SK-N-DZ (cell line): ENCODE measurements around the gene C22orf39. TPM values are rescaled to one million over a fixed set of nuclear protein-coding genes. Genes with fewer than 3 reads are reported as not detected.

ENCODE experiments used
- DNase-seq: peaks from one replicate; pipeline ENCODE4 v3.0.0-alpha.2; 2015; ENCODE audit warnings: low spot score
- polyA plus RNA-seq, 2 experiments: library from polyadenylated mRNA; depleted of rRNA; stranded (reverse); fragments of >200 nt; gene quantifications; 2 replicates each; pipeline ENCODE4 v1.2.3, GENCODE V29; 2014

The C22orf39 gene
- 109 and 110 TPM in 2 replicates for polyA plus RNA-seq (2014; cell fraction: cytosol; rRNA removed)
- 39.8 and 45.5 TPM in 2 replicates for polyA plus RNA-seq (2014; cell fraction: nucleus; rRNA removed)

- DNase-seq, result peak; percentile 96
Observed at GRCh38 chr22:19447330-19448075, at the start of gene C22orf39. TSS of gene C22orf39 (minus strand) at chr22:19447711. CDS start at chr22:19447688, 23 bp downstream.

- no peak for DNase-seq
Observed at GRCh38 chr22:19497245-19497644, 49.7 kb upstream of the C22orf39 start.

GRCh38 chr22:19496324-19496630 lies 48.8 kb upstream of the C22orf39 start:
- no peak for DNase-seq

- no peak for DNase-seq
Observed at GRCh38 chr22:19495562-19496323, 48.2 kb upstream of the C22orf39 start.

- no peak for DNase-seq
Observed at GRCh38 chr22:19494676-19495173, 47.2 kb upstream of the C22orf39 start.

- DNase-seq, result no peak
Observed at GRCh38 chr22:19494001-19494560, 46.6 kb upstream of the C22orf39 start.

GRCh38 chr22:19492504-19493174 lies 45.1 kb upstream of the C22orf39 start:
- DNase-seq, result no peak

- DNase-seq, result no peak
Observed at GRCh38 chr22:19490628-19491230, 43.2 kb upstream of the C22orf39 start.

- DNase-seq, result no peak
Observed at GRCh38 chr22:19488884-19489843, 41.7 kb upstream of the C22orf39 start.

GRCh38 chr22:19488285-19488684 lies 40.8 kb upstream of the C22orf39 start:
- DNase-seq, result no peak

- DNase-seq, result no peak
Observed at GRCh38 chr22:19483481-19484244, 36.2 kb upstream of the C22orf39 start.

- no peak for DNase-seq
Observed at GRCh38 chr22:19482297-19482696, 34.8 kb upstream of the C22orf39 start.

GRCh38 chr22:19480789-19481188 lies 33.3 kb upstream of the C22orf39 start:
- DNase-seq, result no peak

- DNase-seq, result no peak
Observed at GRCh38 chr22:19480173-19480568, 32.7 kb upstream of the C22orf39 start.

- peak; percentile 98 for DNase-seq
Observed at GRCh38 chr22:19479355-19480172, 32.1 kb upstream of the C22orf39 start, which contains the start of gene CDC45. TSS of gene CDC45 (plus strand) at chr22:19479920. CDS start at chr22:19479969, 49 bp downstream.

- peak; percentile 84 for DNase-seq
Observed at GRCh38 chr22:19478901-19479354, 31.4 kb upstream of the C22orf39 start, which contains the start of gene UFD1. TSS of gene UFD1 (minus strand) at chr22:19479193. CDS start at chr22:19479085, 108 bp downstream.

GRCh38 chr22:19478045-19478900 lies 30.8 kb upstream of the C22orf39 start:
- DNase-seq, result peak; percentile 18
